ENCODE data around the gene CEP89.

The CEP89 gene

DNA sequence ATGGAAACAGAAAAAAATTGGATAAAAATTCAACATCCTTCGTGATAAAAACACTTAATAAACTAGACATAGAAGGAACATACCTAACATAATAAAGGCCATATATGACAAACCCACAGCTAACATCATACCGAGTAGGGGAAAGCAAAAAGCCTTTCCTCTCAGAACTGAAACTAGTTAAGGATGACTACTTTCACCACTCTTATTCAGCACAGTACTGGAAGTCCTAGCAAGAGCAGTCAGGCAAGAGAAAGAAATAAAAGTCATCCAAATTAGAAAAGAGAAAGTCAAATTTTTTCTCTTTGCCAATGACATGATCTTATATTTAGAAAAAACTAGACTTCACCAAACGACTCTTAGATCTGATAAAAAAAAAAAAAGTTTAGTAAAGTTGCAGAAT lies 76.4 kb downstream of the CEP89 start:
- H3K4me3 ChIP-seq (ENCODE audit: insufficient read depth, low read length, poor library complexity, severe bottlenecking) = no peak overlapping the region
- no peak overlapping the region for H3K9ac ChIP-seq (ENCODE audit: low read length)
- H3K9me3 ChIP-seq (ENCODE audit: insufficient read depth, low read length) = no peaks in the 10 kb centered on the region; the same call in 1 of the 2 replicates
- TF ChIP-seq, protein P1, sequence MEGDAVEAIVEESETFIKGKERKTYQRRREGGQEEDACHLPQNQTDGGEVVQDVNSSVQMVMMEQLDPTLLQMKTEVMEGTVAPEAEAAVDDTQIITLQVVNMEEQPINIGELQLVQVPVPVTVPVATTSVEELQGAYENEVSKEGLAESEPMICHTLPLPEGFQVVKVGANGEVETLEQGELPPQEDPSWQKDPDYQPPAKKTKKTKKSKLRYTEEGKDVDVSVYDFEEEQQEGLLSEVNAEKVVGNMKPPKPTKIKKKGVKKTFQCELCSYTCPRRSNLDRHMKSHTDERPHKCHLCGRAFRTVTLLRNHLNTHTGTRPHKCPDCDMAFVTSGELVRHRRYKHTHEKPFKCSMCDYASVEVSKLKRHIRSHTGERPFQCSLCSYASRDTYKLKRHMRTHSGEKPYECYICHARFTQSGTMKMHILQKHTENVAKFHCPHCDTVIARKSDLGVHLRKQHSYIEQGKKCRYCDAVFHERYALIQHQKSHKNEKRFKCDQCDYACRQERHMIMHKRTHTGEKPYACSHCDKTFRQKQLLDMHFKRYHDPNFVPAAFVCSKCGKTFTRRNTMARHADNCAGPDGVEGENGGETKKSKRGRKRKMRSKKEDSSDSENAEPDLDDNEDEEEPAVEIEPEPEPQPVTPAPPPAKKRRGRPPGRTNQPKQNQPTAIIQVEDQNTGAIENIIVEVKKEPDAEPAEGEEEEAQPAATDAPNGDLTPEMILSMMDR (IDR thresholded peaks at IDR 0.05; ENCODE audit: insufficient read depth, low read length, poor library complexity, severe bottlenecking) = no peak
- H3F3A ChIP-seq (ENCODE audit: insufficient read depth) = no peaks in the 10 kb centered on the region
- H3K4me2 ChIP-seq (ENCODE audit: low read depth, low read length, poor library complexity, severe bottlenecking) = no peak overlapping the region
- H3K36me3 ChIP-seq (ENCODE audit: low read length) = peaks cover 6% of the 10 kb centered on the region; the same call in 1 of the 2 replicates
- no peaks in the 10 kb centered on the region for H3K9me2 ChIP-seq (replicated peaks; ENCODE audit: insufficient read depth, low read length)
- H3K27ac ChIP-seq (ENCODE audit: low read depth, low read length) = no peak overlapping the region
- no peaks in the 10 kb centered on the region for H4K20me1 ChIP-seq (ENCODE audit: low read depth, low read length)
- H3K79me2 ChIP-seq (ENCODE audit: insufficient read depth, low read length) = no peaks in the 10 kb centered on the region
- H3K27me3 ChIP-seq (ENCODE audit: low read length) = no peaks in the 10 kb centered on the region
- no peak overlapping the region for H2AFZ ChIP-seq (ENCODE audit: low read depth, low read length, severe bottlenecking)

- Histone ChIP-seq H4K20me1 (ENCODE audit: low read depth, low read length) (no peaks in the 10 kb centered on the region), H3K4me2 (ENCODE audit: low read depth, low read length, poor library complexity, severe bottlenecking) (no peak overlapping the region), H3K4me3 (ENCODE audit: insufficient read depth, low read length, poor library complexity, severe bottlenecking) (no peak overlapping the region), H3F3A (ENCODE audit: insufficient read depth) (no peaks in the 10 kb centered on the region), H3K9me2 (replicated peaks; ENCODE audit: insufficient read depth, low read length) (no peaks in the 10 kb centered on the region), H3K36me3 (ENCODE audit: low read length) (0 out of 2 replicates have a peak, but pooled peaks cover 6% of the 10 kb centered on the region), H3K79me2 (ENCODE audit: insufficient read depth, low read length) (no peaks in the 10 kb centered on the region), H3K9me3 (ENCODE audit: insufficient read depth, low read length) (no peaks in the 10 kb centered on the region; the same call in 1 of the 2 replicates), H3K9ac (ENCODE audit: low read length) (no peak overlapping the region), H3K27ac (ENCODE audit: low read depth, low read length) (no peak overlapping the region), H3K27me3 (ENCODE audit: low read length) (no peaks in the 10 kb centered on the region), H2AFZ (ENCODE audit: low read depth, low read length, severe bottlenecking) (no peak overlapping the region)
- TF ChIP-seq, protein P1 (IDR thresholded peaks at IDR 0.05; ENCODE audit: insufficient read depth, low read length, poor library complexity, severe bottlenecking) = no peak
- TF ChIP-seq EZH2phosphoT487 (conservative IDR thresholded peaks at IDR 0.05; ENCODE audit: low read length) = no peak
Observed at GRCh38 chr19:32891609-32892008, 80.1 kb downstream of the CEP89 start.

DNA sequence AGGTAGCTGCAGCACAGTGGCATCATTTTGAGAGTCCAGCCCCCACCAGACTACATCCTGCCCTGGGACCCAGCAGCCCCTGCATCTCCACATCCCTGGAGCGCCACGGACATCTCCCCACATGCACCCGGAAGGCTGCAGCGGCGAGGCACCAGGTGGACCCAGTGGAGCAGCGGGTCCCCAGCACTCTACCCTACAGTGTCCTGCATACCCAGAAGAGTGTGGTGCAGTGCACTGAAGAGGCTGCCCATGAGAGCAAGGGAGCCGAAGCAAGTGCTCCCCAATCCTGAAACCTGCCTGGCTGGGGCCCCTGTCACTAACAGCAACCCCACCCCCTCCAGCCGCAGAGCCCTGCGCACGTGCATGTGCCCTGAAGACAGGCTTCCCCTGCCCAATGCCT lies 80.9 kb downstream of the CEP89 start:
- H4K20me1 ChIP-seq (ENCODE audit: low read depth, low read length) = no peaks in the 10 kb centered on the region
- no peak overlapping the region for H3K4me2 ChIP-seq (ENCODE audit: low read depth, low read length, poor library complexity, severe bottlenecking)
- H3K4me3 ChIP-seq (ENCODE audit: insufficient read depth, low read length, poor library complexity, severe bottlenecking) = no peak overlapping the region
- no peak for TF ChIP-seq EZH2phosphoT487 (conservative IDR thresholded peaks at IDR 0.05; ENCODE audit: low read length)
- TF ChIP-seq, protein P1 (IDR thresholded peaks at IDR 0.05; ENCODE audit: insufficient read depth, low read length, poor library complexity, severe bottlenecking) = no peak
- H3F3A ChIP-seq (ENCODE audit: insufficient read depth) = no peaks in the 10 kb centered on the region
- no peaks in the 10 kb centered on the region for H3K79me2 ChIP-seq (ENCODE audit: insufficient read depth, low read length)
- H3K36me3 ChIP-seq (ENCODE audit: low read length) = 0 out of 2 replicates have a peak, but pooled peaks cover 6% of the 10 kb centered on the region
- no peak overlapping the region for H2AFZ ChIP-seq (ENCODE audit: low read depth, low read length, severe bottlenecking)
- no peaks in the 10 kb centered on the region for H3K9me2 ChIP-seq (replicated peaks; ENCODE audit: insufficient read depth, low read length)
- H3K9ac ChIP-seq (ENCODE audit: low read length) = no peak overlapping the region
- no peak overlapping the region for H3K27ac ChIP-seq (ENCODE audit: low read depth, low read length)
- no peaks in the 10 kb centered on the region; the same call in 1 of the 2 replicates for H3K9me3 ChIP-seq (ENCODE audit: insufficient read depth, low read length)
- no peaks in the 10 kb centered on the region for H3K27me3 ChIP-seq (ENCODE audit: low read length)
